ENCODE results near the gene CD200. TPM values are rescaled to one million over a fixed set of nuclear protein-coding genes. Genes with fewer than 3 reads are reported as not detected.
A peak's percentile ranks its signal among the peaks of the same experiment; 100 is the strongest.

Gene CD200
- total RNA-seq, 1 donor from 2014 or later = 1.4 TPM

GRCh38 chr3:112352720-112353119 is 19.8 kb downstream of the CD200 start:
- intact Hi-C loops (cut with DNase I) = no loop called here
- DNase-seq (ENCODE audit: low spot score) = no peak

- DNase-seq (ENCODE audit: low spot score) = no peak
- intact Hi-C loops (cut with DNase I) = no loop called here
Observed at GRCh38 chr3:112353365-112353764, 20.4 kb downstream of the CD200 start.

GRCh38 chr3:112354642-112355306 is 21.8 kb downstream of the CD200 start:
- DNase-seq (ENCODE audit: low spot score) = no peak
- intact Hi-C loops (cut with DNase I) = no loop called here

GRCh38 chr3:112355307-112355687 is 22.3 kb downstream of the CD200 start:
- DNase-seq (ENCODE audit: low spot score) = no peak
- intact Hi-C loops (cut with DNase I) = no loop called here

GRCh38 chr3:112357930-112358780 is 25.2 kb downstream of the CD200 start:
- intact Hi-C loops (cut with DNase I) = no loop called here
- DNase-seq (ENCODE audit: low spot score) = no peak

- intact Hi-C loops (cut with DNase I) = no loop called here
- DNase-seq (ENCODE audit: low spot score) = no peak
Observed at GRCh38 chr3:112360561-112360960, 27.6 kb downstream of the CD200 start.

- intact Hi-C loops (cut with DNase I) = no loop called here
- no peak for DNase-seq (ENCODE audit: low spot score)
Observed at GRCh38 chr3:112362221-112362620, 29.3 kb downstream of the CD200 start.

- intact Hi-C loops (cut with DNase I) = no loop called here
- no peak for DNase-seq (ENCODE audit: low spot score)
Observed at GRCh38 chr3:112364291-112364690, 31.3 kb downstream of the CD200 start.

GRCh38 chr3:112365035-112365434 is 32.1 kb downstream of the CD200 start:
- DNase-seq (ENCODE audit: low spot score) = no peak

GRCh38 chr3:112365636-112366035 is 32.7 kb downstream of the CD200 start:
- no peak for DNase-seq (ENCODE audit: low spot score)
- intact Hi-C loops (cut with DNase I) = no loop called here

More at GRCh38 chr3:112365035-112365434, 32.1 kb downstream of the CD200 start:
- intact Hi-C loops (cut with DNase I) = no loop called here

GRCh38 chr3:112366522-112366921 is 33.6 kb downstream of the CD200 start:
- DNase-seq (ENCODE audit: low spot score) = no peak
- intact Hi-C loops (cut with DNase I) = no loop called here

GRCh38 chr3:112371569-112371968 is 38.6 kb downstream of the CD200 start:
- no peak for DNase-seq (ENCODE audit: low spot score)
- intact Hi-C loops (cut with DNase I) = no loop called here

- DNase-seq (ENCODE audit: low spot score) = no peak
- intact Hi-C loops (cut with DNase I) = no loop called here
Observed at GRCh38 chr3:112372396-112372795, 39.4 kb downstream of the CD200 start.

GRCh38 chr3:112373476-112373875 is 40.5 kb downstream of the CD200 start:
- DNase-seq (ENCODE audit: low spot score) = no peak
- intact Hi-C loops (cut with DNase I) = no loop called here

- DNase-seq (ENCODE audit: low spot score) = no peak
- intact Hi-C loops (cut with DNase I) = no loop called here
Observed at GRCh38 chr3:112373924-112374323, 41.0 kb downstream of the CD200 start.

- intact Hi-C loops (cut with DNase I) = no loop called here
- DNase-seq (ENCODE audit: low spot score) = no peak
Observed at GRCh38 chr3:112374333-112374734, 41.4 kb downstream of the CD200 start.

- intact Hi-C loops (cut with DNase I) = no loop called here
- no peak for DNase-seq (ENCODE audit: low spot score)
Observed at GRCh38 chr3:112375117-112375516, 42.2 kb downstream of the CD200 start.

GRCh38 chr3:112376241-112376911 is 43.4 kb downstream of the CD200 start:
- intact Hi-C loops (cut with DNase I) = no loop called here
- peak; percentile 76 for DNase-seq (ENCODE audit: low spot score)

- DNase-seq (ENCODE audit: low spot score) = no peak
- intact Hi-C loops (cut with DNase I) = no loop called here
Observed at GRCh38 chr3:112376992-112377391, 44.0 kb downstream of the CD200 start.

- intact Hi-C loops (cut with DNase I) = no loop called here
Observed at GRCh38 chr3:112377568-112378071, 44.7 kb downstream of the CD200 start.

More at GRCh38 chr3:112377568-112378071, 44.7 kb downstream of the CD200 start:
- DNase-seq (ENCODE audit: low spot score) = no peak
